GM19035 (cell line): ENCODE results near the gene ZNF608.

ENCODE experiments used
- ATAC-seq: cut with Tn5 transposase; IDR thresholded peaks from one replicate; pipeline ENCODE4 v1.9.1; 2021; ENCODE audit not compliant: unreplicated experiment

The ZNF608 gene

GRCh38 chr5:124697933-124698591, 48.4 kb downstream of the ZNF608 start:
- ATAC-seq, result no peak

- no peak for ATAC-seq
These were observed 48.9 kb downstream of the ZNF608 start for GRCh38 chr5:124697501-124697900.

- no peak for ATAC-seq
These were observed 49.5 kb downstream of the ZNF608 start for GRCh38 chr5:124696898-124697297.
